Measurements from ENCODE around the gene LTBP2.

DNA sequence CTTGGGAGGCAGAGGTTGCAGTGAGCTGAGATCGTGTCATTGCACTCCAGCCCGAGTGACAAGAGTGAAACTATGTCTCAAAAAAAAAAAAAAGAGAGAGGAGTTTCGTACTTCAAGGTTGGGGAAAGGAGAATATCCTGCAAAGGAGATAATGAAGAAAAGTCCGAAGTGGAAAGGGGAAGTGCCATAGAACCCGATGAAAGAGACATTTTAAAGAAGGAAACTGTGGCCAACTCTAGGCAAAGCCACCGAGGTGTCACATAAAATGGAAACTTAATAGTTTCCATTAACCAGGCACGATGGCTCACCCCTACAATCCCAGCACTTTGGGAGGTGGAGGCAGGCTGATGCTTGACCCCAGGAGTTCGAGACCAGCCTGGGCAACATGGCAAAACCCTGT is 15.0 kb upstream of the LTBP2 start:
- no peak for TF ChIP-seq ZNF707 (tag by site-specific recombination; IDR thresholded peaks at IDR 0.05)
- TF ChIP-seq, protein P1, sequence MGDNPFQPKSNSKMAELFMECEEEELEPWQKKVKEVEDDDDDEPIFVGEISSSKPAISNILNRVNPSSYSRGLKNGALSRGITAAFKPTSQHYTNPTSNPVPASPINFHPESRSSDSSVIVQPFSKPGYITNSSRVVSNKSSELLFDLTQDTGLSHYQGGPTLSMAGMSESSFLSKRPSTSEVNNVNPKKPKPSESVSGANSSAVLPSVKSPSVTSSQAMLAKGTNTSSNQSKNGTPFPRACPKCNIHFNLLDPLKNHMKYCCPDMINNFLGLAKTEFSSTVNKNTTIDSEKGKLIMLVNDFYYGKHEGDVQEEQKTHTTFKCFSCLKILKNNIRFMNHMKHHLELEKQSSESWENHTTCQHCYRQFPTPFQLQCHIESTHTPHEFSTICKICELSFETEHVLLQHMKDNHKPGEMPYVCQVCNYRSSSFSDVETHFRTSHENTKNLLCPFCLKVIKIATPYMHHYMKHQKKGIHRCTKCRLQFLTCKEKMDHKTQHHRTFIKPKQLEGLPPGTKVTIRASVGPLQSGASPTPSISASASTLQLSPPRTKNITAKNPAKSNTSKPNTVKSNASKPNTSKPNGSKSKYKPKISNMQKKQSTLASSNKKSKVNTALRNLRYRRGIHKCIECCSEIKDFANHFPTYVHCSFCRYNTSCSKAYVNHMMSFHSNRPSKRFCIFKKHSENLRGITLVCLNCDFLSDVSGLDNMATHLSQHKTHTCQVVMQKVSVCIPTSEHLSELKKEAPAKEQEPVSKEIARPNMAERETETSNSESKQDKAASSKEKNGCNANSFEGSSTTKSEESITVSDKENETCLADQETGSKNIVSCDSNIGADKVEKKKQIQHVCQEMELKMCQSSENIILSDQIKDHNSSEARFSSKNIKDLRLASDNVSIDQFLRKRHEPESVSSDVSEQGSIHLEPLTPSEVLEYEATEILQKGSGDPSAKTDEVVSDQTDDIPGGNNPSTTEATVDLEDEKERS (tag by site-specific recombination; IDR thresholded peaks at IDR 0.05), result no peak
- no peak for TF ChIP-seq ZNF549 (tag by site-specific recombination; IDR thresholded peaks at IDR 0.05)
- TF ChIP-seq, protein P2, sequence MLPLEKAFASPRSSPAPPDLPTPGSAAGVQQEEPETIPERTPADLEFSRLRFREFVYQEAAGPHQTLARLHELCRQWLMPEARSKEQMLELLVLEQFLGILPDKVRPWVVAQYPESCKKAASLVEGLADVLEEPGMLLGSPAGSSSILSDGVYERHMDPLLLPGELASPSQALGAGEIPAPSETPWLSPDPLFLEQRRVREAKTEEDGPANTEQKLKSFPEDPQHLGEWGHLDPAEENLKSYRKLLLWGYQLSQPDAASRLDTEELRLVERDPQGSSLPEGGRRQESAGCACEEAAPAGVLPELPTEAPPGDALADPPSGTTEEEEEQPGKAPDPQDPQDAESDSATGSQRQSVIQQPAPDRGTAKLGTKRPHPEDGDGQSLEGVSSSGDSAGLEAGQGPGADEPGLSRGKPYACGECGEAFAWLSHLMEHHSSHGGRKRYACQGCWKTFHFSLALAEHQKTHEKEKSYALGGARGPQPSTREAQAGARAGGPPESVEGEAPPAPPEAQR (tag by site-specific recombination; IDR thresholded peaks at IDR 0.05), result no peak
- TF ChIP-seq, protein P3, sequence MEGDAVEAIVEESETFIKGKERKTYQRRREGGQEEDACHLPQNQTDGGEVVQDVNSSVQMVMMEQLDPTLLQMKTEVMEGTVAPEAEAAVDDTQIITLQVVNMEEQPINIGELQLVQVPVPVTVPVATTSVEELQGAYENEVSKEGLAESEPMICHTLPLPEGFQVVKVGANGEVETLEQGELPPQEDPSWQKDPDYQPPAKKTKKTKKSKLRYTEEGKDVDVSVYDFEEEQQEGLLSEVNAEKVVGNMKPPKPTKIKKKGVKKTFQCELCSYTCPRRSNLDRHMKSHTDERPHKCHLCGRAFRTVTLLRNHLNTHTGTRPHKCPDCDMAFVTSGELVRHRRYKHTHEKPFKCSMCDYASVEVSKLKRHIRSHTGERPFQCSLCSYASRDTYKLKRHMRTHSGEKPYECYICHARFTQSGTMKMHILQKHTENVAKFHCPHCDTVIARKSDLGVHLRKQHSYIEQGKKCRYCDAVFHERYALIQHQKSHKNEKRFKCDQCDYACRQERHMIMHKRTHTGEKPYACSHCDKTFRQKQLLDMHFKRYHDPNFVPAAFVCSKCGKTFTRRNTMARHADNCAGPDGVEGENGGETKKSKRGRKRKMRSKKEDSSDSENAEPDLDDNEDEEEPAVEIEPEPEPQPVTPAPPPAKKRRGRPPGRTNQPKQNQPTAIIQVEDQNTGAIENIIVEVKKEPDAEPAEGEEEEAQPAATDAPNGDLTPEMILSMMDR (tag by site-specific recombination; IDR thresholded peaks at IDR 0.05), result no peak
- TF ChIP-seq ZNF555 (tag by site-specific recombination; conservative IDR thresholded peaks at IDR 0.05), result no peak
